Hindlimb muscle (tissue), 1 donor: ENCODE measurements around the gene INTS7. TPM values are rescaled to one million over a fixed set of nuclear protein-coding genes. Genes with fewer than 3 reads are reported as not detected.
"Not testable (repeated sequence)": the region's sequence is repeated elsewhere in the genome, so short reads cannot be mapped to it uniquely, and the experiment has no call there.

ENCODE experiments used
- DNase-seq: peaks from one replicate; pipeline ENCODE4 v3.0.0-alpha.2; 2013
- polyA plus RNA-seq: library from polyadenylated mRNA; unstranded; fragments of 120-200 nt; gene quantifications from one replicate; pipeline ENCODE4 v1.2.1, GENCODE V29; 2013; ENCODE audit not compliant: insufficient read length

Gene INTS7
- polyA plus RNA-seq, 1 donor: 11.5 TPM

DNA sequence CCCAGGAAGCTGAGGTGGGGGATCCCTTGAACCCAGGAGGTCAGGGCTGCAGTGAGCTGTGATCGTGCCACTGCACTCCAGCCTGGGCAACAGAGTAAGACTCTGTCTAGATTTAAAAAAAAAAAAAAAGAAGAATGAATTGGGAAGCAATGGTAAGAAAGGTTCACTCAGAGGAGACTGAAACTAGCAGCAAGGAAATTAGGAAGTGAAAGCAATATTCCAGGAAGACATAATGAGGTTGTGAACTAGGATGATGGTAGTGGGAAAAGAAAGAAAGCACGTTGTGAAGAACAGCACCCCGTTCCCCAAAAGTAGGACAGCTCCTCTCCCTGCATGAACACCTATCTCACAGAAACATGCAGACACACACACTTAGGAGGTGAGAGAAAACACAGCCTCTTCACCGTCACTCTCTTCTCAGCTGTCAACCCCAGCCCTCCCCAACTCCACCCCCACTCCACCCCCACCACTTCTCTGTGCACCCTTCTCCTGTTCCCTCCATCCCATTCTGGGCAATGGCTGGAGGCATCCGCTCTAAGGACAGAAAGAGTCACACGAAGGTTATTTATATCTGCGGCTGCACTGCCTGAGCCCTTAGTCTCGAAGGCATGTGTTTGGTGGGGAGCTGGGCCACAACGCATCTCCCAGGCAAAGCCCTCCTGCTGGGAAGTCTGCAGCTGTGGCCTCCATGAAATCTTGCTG is 103.0 kb downstream of the INTS7 start:
- no peak for DNase-seq

DNA sequence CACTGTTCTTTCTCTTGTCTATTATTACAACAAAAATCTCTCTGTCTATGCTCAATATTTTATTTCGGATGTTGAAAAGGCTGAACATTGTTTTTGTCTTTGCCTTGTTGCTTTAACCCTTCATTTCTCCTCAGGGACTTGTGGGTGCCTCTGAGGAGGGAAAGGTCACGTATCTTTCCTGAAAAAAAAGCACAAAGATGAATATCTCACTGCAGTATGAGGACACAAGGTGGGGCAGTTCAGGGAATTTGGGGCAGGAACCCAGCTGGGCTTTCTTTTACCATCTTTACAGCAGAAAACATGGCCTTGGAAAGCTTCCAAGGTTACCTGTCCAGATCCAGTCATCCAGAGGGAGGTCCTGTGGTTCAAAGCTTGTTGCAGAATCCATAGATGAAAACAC is 105.7 kb downstream of the INTS7 start:
- no peak for DNase-seq

DNA sequence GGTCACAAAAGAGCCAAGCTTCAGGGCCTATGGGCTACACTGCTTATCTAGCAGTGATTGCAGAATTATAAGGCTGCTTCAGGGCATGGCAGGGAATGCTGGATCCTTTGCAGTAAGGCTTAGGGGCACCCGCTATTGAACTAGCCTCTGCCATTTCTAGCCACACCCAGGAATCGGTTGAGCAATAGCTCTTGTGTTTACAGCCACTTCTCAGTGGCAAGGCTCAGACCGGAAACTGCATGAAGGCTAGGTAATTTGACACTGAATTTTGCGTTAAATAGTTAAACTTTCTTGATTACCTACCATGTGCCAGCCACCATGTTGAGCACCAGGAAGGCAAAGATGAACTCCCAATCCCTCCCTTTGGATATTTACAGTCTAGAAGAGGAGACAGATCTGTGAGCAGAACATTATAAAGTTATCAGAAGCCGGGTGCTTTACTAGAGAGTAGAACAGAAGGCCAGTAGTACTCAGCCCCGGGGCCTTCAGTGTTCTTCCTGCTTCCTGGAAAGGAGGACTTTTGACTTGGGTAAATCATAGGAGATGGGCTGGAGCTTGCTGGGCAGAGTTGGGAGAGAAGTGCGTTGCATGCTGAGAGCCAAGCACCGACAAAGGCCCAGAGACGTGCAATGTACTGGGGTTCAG is 106.2 kb downstream of the INTS7 start:
- DNase-seq: no peak

DNA sequence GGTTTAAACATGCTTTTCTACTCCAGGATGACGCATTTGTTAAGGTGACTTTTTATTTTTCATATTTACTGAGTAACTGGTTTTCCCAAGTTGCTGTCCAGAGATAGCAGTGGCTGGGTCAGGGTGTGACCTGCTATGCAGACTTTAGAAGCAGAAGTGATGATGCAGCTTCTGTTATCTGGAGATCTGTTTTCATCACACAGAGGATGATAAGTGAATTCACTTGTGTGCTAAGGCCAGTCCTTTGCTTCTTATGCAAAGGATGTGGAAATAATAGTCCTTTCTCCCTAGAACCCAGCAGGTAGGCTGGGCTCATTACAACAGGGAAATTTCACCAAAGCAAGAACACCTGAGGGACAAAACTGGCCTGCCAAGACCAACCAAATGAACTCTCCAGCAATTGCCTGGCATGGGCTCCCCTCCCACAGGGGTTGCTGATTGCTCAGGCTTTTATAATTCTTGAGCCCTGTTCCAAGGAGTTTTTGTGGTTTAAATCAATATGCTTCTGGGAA is 107.0 kb downstream of the INTS7 start:
- DNase-seq: no peak

DNA sequence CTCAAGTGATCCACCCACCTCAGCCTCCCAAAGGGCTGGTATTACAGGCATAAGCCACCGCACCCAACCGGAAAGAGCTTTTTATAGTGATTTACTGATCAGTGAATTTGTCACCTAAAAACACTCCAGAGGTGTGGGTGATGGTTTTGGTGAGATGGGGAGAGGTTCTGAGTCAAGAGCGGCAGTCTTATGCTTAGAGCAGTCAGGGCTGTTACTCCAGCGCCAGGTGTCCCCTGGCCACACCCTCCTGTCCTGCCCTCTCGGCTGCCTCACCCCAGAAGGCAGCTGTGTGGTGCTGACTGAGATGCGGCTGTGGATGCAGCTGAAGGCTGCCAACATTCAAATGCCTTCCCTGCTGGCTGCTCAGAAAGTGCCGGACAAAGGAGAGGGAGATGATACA is 110.3 kb downstream of the INTS7 start:
- no peak for DNase-seq

DNA sequence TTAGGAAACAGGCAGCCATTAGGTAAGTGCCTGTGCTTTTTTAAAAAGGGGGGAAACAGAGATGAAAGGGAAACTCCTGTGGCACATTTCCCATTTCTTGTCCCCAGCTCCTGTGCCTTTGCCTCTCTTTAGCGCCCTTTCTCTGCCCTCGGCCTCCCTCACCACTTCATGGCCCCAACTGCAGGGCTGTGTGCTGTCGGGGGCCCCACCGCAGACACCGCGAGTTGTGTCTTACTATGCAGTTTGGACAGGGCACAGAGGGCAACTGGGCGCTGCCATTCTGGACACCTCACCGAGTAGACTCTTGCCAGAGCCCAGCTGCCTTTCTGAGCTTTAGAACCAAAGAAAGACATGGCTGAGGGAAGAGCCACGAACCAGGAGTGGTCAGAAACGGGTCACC is 111.1 kb downstream of the INTS7 start:
- DNase-seq: no peak

DNA sequence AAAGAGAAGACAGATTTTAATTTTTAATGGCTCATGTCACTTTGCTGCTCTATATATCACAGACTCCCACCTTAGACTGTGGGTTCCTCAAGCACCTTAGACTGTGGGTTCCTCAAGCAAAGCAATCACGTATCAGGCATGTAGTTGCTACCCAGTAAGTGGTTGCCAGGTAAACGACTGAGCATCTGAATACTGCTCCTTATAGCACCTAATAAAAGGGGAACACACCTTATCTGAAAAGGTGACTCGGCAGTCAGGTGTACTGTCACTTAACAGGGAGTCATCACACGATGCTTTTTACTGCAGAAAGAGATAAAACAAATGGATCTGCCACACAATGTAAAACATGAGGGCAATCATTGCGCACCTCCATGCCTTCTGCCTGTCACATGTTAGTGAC is 112.3 kb downstream of the INTS7 start:
- DNase-seq: no peak

DNA sequence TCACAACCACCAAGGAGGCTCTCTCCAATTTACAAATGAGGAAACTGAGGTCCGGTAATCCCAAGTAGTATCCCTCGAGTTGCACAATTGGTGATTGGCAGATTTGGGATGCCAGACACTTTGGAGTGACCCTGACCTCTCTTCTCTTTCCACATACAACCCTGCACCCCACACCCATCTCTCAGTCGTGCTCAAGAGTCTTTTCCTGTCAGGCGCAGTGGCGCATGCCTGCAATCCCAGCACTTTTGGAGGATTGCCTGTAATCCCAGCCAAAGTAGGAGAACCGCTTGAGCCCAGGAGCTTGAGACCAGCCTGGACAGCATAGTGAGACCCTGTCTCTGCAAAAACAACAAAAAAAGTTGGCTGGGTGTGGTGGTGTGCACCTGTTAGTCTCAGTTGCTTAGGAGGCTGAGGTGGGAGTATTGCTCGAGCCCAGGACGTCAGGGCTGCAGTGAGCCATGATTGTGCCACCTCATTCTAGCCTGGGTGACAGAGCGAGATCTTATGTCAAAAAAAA is 113.7 kb downstream of the INTS7 start:
- no peak for DNase-seq

DNA sequence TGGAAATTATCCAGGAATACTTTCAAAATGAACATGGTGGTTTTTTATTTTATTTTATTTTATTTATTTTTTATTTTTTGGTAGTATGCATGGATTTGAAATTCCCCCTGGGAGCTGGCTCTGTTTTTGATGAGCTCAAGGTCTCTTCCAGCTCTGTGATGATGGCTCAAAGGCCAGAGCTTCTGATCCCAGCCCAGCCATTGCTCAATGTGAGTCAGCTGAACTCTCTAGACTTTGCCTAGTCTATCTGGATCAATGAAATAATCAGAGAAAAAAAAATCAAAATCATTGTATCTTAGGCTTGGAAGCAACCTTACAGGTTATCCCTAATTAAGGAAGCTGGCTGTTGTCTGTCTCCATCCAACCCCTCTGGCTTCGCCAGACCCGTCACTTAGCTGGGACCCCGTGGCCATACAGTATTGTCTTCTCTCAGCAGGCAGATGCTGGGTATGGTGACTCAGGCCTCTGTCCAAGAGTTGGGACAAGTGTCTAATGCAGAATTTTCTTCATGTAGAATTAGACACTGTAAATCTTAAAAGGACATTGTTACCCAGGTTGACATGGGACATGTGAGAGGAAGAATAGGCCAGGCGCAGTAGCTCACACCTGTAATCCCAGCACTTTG is 114.6 kb downstream of the INTS7 start:
- no peak for DNase-seq

DNA sequence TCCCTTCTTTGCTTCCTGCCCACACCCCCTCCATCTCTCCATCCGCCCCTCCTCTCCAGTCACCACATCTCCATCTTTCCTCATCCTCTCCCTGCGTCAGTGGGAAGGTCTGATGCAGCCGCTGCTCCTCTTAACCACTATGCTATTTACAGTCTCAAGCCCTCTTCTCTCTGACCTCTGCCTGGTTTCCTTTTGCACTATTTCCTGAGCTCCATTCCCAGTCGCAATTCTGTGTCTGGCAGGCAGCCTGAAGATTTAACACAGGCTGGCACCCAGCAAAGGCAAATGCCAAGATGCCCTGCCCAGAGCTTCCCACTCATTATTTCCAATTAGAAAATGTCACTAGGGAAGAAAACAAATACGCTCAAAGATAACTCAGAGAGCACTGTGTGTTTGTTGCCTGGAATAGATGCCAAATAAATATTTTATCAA is 115.2 kb downstream of the INTS7 start:
- DNase-seq: no peak

DNA sequence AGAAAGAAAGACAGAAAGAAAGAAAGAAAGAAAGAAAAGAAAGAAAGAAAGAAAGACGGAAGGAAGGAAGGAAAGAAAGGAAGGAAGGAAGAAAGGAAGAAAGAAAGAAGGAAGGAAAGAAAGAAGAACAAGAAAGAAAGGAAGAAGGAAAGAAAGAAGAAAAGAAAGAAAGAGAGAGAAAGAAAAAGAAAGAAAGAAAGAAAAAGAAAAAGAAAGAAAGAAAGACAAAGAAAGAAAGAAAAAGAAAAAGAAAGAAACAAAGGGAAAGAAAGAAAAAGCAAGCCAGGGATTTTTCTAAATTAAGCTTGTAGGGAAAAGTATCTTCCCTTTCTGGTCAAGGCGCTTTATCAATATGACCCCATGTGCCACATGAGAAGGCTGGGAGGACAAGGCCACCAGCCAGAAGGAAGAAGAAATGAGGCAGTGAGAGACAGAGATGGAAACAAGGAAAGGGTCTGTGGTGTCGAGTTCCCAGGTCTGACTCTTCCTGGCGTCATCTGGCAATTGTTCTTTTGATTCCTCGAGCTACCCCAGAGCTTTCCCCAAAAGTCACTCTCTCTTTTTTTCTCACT is 116.4 kb downstream of the INTS7 start:
- DNase-seq: no peak

DNA sequence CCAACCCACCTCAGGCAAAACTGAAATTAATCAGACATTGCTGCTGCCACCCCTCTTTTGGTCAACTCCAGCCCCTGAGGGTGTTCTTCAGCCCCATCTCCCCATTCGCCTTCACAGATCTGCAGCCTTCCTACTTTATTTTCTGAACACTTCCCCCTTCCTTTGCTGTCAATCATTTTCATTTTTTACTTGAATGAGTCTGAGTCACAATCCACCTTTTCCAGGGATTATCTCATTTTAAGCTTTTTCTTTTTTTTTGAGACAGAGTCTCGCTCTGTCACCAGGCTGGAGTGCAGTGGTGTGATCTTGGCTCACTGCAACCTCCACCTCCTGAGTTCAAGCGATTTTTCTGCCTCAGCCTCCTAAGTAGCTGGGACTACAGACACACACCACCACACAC is 118.9 kb downstream of the INTS7 start:
- not testable (repeated sequence) for DNase-seq

DNA sequence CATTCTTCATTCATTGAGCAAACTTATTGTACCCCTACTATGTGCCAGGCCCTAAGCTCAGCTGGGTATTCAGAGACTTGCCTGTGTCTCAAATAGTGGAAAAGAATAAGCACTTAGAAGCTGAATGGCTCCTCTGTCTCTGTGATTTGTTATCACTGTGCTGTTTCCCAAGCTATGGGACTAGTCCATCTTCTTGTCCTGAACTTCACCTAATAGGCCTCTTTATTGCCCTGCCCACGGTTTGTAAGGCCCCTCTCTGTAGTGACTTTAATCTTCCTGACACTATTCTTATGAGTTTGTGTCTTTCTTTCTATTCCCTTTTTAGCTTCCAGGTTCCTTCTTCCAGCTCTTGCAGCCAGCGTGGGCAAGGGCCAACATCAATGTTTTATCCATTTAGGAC is 119.4 kb downstream of the INTS7 start:
- DNase-seq: no peak

DNA sequence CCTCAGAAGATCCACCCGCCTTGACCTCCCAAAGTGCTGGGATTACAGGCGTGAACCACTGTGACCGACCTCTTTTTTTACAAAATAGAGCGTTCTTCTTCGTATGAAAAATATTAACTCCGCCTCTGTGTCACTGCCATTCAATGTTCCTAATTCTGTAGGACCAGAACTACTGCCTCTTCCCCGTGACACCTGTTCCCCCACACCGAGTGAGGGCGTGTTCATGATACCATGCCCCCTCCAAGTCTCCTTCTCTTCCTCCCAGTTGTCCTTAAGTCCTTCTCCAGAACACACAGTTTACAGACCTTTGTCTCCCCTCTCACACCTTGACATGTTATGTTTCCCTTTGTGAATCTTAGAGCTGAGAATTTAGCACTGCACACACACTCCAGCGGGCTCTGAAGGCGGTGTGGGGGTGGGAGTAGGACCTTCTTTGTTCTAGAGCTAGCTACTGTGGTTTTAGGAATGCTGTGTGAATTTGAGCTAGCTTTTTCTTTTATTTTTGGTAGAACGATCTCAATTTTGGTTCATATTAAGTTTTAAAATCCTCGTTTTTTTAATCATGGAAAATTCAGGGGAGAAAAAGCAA is 122.4 kb downstream of the INTS7 start:
- no peak for DNase-seq

DNA sequence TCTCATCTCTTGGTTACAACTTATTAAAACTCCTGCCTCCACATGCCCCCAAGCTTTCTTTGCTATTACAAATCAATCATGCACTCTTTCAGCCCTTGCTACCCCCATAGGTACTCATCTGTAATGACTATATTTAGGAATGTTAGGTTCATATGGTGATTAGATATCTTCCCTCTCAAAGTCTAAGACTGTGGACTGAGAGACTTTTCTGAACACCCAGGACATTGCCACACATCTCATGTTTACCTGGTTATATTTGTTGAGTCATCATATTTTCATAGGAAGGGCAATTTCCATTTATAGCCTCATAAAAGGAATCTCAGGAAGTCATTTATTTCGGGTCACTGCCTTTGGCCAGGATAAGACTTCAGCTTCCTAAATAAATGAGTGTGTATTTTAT is 123.3 kb downstream of the INTS7 start:
- no peak for DNase-seq

DNA sequence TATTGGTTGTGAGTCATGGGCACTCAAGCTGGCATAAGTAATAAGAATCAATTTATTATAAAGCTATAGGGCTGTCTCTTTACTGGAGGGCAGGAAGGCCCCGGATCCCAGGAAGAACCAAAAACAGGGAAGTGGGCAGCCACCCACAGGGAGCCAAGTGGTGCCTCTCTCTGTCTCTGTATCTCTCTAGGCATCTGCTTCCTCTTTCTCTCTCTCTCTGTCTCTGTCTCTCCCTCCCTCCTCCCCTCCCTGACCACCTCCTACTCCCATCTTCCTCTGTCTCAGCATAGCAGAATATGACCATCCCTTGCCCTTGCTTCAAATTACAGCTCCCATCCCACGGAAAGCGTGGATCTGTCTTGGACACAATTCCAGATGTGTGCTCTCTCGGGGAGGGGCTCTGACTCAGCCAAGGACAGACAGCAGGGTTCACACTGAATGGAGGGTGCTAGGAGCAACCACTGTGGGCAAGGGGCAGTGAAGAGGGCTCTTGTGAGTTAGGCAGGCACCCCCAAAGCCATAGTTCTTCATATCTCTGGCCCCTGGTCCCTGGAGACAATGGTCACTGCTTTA is 124.4 kb downstream of the INTS7 start:
- DNase-seq: no peak

DNA sequence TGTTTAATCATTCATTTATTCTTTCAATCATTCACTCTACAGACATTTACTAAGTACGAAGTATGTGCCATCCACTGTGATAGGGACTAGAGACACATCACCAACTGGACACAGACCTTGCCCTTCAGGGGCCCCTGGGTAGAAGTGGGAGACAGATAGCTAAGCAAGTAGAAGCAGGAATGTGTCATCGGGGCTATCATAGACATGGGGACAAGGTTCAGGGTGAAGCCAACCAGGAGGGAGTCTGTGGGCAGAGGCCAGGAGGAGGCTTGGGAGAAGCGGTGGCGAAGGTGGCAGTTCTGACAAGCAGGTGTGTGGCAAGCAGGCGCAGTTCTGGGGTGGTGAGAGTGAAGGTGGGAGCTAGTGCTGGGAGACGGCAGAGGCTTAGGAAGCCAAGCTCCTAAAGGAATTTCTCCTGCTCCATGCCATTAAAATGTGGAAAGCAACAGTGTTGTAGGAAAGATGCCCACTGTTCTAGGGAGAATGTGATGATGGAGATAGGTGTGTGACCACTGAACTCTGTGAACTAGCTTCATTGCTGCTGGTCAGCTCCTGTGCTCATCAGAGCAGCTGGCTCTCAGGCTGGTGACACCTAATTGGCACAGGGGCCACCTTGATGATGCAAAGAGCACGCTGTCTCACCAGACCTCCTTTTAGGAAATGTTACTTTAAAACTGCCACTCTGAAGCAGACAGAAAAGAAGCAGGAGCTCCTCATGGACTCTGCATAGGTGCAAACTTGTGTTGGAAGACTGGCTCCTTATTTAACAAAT is 125.1 kb downstream of the INTS7 start:
- no peak for DNase-seq

DNA sequence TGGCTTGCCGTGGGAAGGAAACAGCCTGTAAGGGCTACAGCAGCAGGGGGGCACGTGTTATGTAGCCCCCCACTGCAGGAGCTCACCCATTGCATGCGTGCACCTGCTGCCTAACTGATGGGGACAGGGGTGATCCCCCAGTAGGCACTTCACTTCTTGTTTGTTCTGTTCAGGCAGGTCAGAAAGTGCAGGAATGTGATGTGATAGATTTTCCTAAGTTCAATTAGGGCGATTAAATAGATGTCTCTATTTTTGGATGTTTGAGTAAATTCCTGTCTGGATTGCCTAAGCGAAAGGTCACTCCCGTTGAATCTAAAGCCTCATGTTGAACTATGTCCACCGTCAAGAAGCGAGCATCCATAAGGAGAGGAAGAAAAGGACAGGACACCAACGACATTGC is 126.0 kb downstream of the INTS7 start:
- DNase-seq: no peak

DNA sequence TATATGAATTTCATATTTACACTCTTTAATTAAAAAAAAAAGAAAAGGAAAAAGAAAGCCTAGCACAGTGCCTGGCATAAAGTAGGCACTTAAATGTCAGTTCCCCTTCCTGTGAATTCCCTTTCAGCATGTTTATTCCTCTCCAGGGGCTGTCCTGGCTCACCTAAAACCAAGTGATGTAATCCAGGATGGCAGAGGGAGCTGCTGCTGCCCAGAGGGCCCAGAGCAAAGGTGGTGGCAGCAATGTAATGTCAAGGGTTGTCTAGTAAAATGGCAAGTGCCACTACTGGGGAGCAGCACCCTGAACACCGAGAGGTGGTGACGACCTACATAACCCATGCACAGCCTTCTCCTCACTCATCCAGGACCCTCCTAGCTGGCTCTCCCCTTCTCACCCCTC is 126.4 kb downstream of the INTS7 start:
- DNase-seq: no peak

DNA sequence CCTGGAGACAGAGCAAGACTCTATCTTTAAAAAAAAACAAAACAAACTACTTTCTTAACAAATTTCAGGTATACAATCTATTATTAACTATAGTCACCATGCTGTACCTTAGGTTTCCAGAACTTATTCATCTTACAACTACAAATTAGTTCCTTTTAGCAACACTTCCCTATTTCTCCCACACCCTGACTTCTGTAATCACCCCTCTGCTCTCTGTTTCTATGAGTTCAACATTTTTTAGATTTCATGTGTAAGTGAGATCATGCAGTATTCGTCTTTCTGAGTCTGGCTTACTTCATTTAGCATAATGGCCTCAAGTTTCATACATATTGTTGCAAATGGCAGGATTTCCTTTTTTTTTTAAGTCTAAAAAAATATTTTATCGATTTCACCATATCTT is 126.9 kb downstream of the INTS7 start:
- DNase-seq: no peak

DNA sequence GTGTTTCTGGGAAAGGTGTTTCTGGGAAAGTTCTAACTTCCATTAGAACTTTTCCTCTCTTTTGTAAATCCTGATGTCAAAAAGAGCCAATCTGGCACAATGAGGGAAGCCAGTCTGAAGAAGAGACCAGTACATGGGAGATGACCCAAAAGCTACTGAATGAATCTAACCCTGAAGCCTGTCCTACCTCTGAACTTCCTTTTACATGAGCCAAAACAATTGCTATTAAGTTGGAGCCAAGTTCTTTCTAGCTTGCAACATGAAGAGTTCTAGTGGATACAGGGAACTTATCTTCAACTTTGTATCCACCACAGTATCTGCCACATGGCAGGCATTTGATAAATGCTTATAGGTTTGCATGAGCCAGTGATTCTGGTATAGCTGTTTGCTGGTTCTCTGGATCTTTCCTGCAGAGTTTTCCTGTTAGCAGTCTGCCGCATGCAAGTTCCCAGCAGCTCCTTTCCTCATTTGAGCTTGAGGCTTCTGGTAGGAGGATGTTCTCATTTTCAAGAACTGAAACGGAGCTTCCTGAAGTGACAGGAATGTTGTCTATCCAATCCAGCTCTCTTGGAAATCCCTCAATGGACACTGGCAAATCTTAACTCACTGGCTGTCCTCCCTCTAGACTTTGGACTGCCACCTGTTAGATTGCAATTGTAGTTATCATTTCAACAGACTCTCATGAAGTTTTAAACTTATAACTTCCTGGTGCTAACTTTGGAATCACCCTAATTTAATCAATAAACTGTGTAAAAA is 131.7 kb downstream of the INTS7 start:
- no peak for DNase-seq
